GM12878 (cell line): Measurements from ENCODE around the gene LHX2.

Experiments
- ATF3 ChIP-seq: IDR thresholded peaks from 2 replicates; pipeline ENCODE4 v1.6.1; 2011; ENCODE audit warnings: low read depth, mild to moderate bottlenecking, low read length, moderate library complexity, borderline replicate concordance; ENCODE audit errors: extremely low read depth
- BACH1 ChIP-seq: fragments of 450-650 bp; IDR thresholded peaks from 2 replicates; pipeline ENCODE4 v1.6.1; 2017; ENCODE audit warnings: mild to moderate bottlenecking, borderline replicate concordance
- CEBPB ChIP-seq, 2 experiments: fragments of 150-350 bp in 1 of 2; IDR thresholded peaks; 2 replicates each; pipeline ENCODE4 v1.6.1; 2012 to 2014; ENCODE audit warnings: low read depth in 2 of 2, low read length in 2 of 2, borderline replicate concordance in 1 of 2, inconsistent platforms in 1 of 2
- CTCF ChIP-seq, 3 experiments: IDR thresholded peaks in 2 of 3; conservative IDR thresholded peaks in 1 of 3; 2 replicates each; pipeline ENCODE4 v1.5.1; 2011; ENCODE audit warnings: low read depth in 3 of 3, low read length in 3 of 3, mild to moderate bottlenecking in 3 of 3, control low read depth in 2 of 3, moderate library complexity in 2 of 3, inconsistent platforms in 1 of 3, mixed read lengths in 1 of 3; ENCODE audit not compliant: control insufficient read depth in 2 of 3, insufficient read depth in 1 of 3; ENCODE audit errors: extremely low read depth in 1 of 3
- EZH2 ChIP-seq: IDR thresholded peaks from 2 replicates; pipeline ENCODE4 v1.6.1; 2012; ENCODE audit warnings: low read depth, mild to moderate bottlenecking, control low read depth, inconsistent platforms, low read length, borderline replicate concordance; ENCODE audit not compliant: control insufficient read depth
- POLR2A ChIP-seq: IDR thresholded peaks from 2 replicates; pipeline ENCODE4 v1.6.1; 2011; ENCODE audit warnings: low read depth, mild to moderate bottlenecking, low read length
- POLR2AphosphoS5 ChIP-seq: IDR thresholded peaks from 2 replicates; pipeline ENCODE4 v1.6.1; 2011; ENCODE audit warnings: mild to moderate bottlenecking, low read length, inconsistent platforms
- RAD21 ChIP-seq: IDR thresholded peaks from 2 replicates; pipeline ENCODE4 v1.6.1; 2011; ENCODE audit warnings: mild to moderate bottlenecking, low read depth, low read length, moderate library complexity; ENCODE audit not compliant: insufficient read depth
- SRF ChIP-seq, 2 experiments: IDR thresholded peaks; 2 replicates each; pipeline ENCODE4 v1.6.1; 2011; ENCODE audit warnings: low read depth in 2 of 2, low read length in 2 of 2, mild to moderate bottlenecking in 1 of 2, moderate library complexity in 1 of 2
- TCF12 ChIP-seq: IDR thresholded peaks from 2 replicates; pipeline ENCODE4 v1.6.1; 2011; ENCODE audit warnings: low read depth, mild to moderate bottlenecking, low read length
- ZBTB33 ChIP-seq: fragments of 450-650 bp; IDR thresholded peaks from 2 replicates; pipeline ENCODE4 v1.6.1; 2017; ENCODE audit warnings: mild to moderate bottlenecking

- TF ChIP-seq CEBPB (IDR thresholded peaks at IDR 0.05; ENCODE audit: borderline replicate concordance in 1 of 2, low read depth in 2 of 2, low read length in 2 of 2) (no peak), CTCF (IDR thresholded peaks at IDR 0.05 in 2 of 3, conservative IDR thresholded peaks at IDR 0.05 in 1 of 3; ENCODE audit: control insufficient read depth in 2 of 3, extremely low read depth in 1 of 3, insufficient read depth in 1 of 3, low read depth in 3 of 3, low read length in 3 of 3) (no peak), ZBTB33 (no peak), EZH2 (no peak), TCF12 (no peak), POLR2A (no peak), RAD21 (no peak), ATF3 (no peak), BACH1 (no peak), SRF (IDR thresholded peaks at IDR 0.05; ENCODE audit: low read depth in 2 of 2, low read length in 2 of 2) (no peak), POLR2AphosphoS5 (no peak)
Measured at GRCh38 chr9:124033348-124033747, 21.8 kb downstream of the LHX2 start.
